NCI-H1092 (cell line): ENCODE data around the gene NUDT13.
"Not testable (repeated sequence)": the region's sequence is repeated elsewhere in the genome, so short reads cannot be mapped to it uniquely, and the experiment has no call there.

ENCODE experiments used
- DNase-seq: peaks from one replicate; lab custom pipeline; 2025; lab: John Stamatoyannopoulos, UW

Gene NUDT13

GRCh38 chr10:73106301-73106700 lies 4.0 kb upstream of the NUDT13 start:
- no peak for DNase-seq

- not testable (repeated sequence) for DNase-seq
Observed at GRCh38 chr10:73109248-73109652, 1.0 kb upstream of the NUDT13 start.

DNA sequence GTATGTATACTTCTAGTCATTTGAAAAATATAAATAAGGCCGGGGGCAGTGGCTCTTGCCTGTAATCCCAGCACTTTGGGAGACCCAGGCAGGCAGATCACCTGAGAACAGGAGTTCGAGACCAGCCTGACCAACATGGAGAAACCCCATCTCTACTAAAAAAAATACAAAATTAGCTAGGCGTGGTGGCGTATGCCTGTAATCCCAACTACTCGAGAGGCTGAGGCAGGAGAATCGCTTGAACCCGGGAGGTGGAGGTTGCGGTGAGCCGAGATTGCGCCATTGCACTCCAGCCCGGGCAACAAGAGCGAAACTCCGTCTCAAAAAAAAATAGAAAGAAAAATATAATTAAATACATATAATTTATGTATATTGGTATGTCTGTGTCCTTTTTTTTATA lies 1.8 kb downstream of the NUDT13 start:
- not testable (repeated sequence) for DNase-seq

DNA sequence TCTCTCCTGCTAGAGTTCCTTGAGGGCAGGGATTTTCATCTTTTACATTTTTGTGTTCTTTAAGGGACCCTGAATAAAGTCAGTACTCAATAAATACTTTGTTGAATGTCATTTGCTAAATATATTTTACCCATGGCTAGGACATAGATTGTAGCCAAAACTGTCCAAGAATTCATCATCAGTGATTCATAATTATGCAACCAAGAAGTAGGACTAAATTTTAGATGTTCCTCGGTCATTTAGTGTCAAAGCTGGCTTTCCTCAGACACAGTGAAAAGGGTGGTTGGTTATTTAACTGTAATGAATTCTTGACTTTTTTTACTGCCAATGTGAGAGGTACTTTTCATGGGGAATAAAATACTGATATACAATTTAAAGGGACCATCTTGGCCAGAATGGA lies 3.3 kb downstream of the NUDT13 start:
- no peak for DNase-seq

- no peak for DNase-seq
Observed at GRCh38 chr10:73116017-73116416, 5.8 kb downstream of the NUDT13 start.

DNA sequence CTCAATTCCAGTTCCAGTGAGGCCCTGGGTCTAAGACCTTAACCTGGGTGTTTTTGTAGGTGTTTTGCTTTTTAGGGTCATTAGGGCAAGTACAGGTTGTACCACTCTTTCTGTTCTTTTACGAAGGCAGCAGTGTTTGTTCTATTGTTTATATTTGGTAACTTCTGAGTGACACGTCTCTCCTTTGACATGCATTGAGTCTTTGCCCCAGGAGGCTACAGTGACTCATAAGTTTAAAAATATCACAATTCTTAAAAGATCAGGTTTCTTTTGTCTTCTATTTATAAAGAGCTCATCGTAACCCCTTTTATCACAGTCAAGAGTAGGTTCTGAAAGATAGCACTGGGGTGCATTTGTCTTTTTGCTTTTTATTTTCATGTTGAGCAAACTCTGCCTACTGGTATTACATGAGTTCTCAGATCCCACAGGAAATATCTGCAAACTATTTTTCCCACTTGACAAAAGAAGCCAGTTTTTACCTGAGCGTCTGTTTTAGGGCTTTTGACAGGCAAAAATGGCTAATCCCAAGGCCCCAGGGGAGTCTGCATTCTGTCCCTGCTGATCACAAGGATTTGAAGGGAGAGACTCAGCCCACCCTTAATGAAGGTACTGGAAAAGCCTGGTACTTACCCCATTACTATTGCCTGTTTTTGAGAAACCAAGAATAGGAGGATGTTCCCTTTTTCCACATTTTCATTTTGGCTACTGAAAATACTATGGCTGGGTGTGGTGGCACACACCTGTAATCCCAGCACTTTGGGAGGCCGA lies 7.9 kb downstream of the NUDT13 start:
- DNase-seq: no peak

DNA sequence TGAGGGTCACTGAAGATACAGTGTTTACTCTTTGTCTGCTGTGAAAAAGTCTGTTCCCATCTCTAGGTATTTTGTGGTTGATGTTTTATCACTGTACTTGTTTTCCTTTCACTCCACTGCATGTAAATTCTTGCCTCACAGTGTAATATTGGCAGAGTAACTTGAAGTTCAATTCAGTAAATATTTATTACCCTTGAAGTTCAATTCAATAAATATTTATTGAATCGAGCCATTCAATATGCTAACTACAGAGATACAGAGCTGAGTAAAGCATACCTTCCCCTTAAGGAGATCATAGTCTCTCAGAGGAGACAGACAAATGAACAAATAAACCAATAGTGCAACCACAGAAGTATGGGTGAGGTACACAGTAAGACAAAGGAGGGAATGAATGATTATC lies 9.2 kb downstream of the NUDT13 start:
- no peak for DNase-seq

- DNase-seq: no peak
Observed at GRCh38 chr10:73119952-73120351, 9.7 kb downstream of the NUDT13 start.

DNA sequence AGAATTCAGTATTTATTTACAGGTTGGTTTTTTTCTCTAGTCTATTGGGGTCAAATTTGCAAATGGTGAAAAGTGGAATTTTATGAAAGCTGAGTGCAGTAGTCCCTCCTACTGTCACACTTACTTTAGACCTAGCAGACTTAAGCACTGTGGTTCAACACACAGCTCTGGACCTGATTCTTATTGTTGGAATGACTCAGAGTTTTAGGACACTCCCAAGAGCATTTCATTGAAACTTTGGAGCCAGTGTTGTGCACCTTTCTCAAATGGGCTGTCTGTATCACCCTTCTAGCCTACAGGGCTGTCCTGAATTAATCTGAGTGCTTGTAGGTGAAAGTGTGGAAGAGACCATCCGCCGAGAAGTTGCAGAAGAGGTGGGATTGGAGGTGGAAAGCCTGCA lies 16.1 kb downstream of the NUDT13 start:
- no peak for DNase-seq

- DNase-seq: no peak
Observed at GRCh38 chr10:73131301-73131700, 21.0 kb downstream of the NUDT13 start.

DNA sequence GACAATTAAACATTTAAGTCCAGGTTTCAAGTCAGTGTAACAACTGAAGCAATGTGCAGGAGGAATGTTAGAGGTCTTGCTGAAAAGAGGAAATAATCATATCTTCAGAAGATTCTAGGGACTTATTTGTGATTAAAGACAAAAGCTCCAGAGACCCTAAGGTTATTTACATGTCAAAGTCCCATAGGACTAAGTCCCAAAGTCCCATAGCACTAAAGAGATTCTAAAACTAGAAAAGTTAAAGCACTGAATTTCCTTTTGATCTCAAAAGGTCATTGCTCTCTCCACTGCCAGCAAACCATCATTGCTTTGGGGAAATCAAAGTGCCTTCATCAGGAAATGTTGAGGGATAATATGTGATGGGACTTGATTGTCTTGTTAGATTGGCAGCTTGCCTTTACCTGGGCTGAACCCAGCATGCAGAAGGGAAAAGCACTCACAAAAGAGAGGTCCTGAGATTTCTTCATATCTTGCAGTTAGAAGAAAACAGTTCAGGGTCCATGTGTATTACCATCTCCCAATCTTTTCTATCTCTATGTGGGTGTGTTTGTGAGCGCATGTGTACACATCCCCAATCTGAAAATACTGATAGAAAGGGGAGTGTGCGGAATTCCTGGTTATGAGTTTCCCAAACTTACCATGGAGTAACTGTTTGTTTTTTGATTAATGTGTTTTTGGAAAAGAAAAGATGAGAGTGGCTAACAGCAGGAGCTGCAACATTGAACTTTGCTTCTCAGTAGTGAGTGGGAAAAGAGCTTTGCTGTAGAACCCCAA lies 21.8 kb downstream of the NUDT13 start:
- DNase-seq: no peak

GRCh38 chr10:73134727-73135126 lies 24.5 kb downstream of the NUDT13 start:
- DNase-seq: no peak

DNA sequence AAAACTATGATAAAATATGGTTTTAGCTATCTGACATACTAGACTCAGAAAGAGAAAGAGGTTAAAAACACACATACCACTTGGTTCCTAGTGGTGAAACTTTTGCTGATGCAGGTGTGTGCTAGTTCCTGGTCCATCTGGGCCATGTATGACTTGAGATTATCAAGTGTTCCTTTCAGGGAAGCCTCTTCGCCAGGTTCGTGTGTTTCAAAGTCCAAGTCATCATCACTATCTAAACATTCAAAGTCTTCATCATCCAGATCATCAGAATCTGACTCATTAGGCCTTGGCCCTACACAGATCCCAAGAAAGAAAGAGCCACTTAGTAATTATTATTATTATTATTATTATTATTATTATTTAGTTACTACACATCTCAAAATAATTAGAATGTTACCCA lies 26.4 kb downstream of the NUDT13 start:
- DNase-seq: no peak

DNA sequence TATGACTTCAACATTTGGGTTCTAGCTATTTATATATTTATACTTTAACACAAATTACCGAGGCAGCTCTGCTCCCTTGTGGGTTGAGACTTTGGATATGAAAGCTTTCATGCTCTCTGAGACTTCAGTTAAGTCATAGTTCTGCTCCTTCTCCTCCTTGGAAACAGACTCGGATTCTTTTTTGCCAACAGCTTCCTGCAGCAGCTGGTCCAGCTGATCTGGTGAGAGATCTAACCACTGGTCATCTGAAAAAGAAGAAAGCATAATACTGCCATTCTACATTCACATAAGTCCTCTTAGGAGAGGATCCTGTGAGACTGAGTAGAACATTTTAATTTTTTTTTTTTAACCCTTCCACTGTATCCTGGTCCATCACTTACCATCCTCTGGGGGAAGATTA lies 29.0 kb downstream of the NUDT13 start:
- no peak for DNase-seq

GRCh38 chr10:73141603-73142002 lies 31.3 kb downstream of the NUDT13 start:
- no peak for DNase-seq

DNA sequence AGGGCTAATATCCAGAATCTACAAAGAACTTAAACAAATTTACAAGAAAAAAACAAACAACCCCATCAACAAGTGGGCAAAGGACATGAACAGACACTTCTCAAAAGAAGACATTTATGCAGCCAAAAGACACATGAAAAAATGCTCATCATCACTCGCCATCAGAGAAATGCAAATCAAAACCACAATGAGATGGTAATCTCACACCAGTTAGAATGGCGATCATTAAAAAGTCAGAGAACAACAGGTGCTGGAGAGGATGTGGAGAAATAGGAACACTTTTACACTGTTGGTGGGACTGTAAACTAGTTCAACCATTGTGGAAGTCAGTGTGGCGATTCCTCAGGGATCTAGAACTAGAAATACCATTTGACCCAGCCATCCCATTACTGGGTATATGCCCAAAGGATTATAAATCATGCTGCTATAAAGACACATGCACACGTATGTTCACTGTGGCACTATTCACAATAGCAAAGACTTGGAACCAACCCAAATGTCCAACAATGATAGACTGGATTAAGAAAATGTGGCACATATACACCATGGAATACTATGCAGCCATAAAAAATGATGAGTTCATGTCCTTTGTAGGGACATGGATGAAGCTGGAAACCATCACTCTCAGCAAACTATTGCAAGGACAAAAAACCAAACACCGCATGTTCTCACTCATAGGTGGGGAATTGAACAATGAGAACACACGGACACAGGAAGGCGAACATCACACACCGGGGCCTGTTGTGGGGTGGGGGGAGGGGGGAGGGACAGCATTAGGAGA lies 40.6 kb downstream of the NUDT13 start:
- not testable (repeated sequence) for DNase-seq

GRCh38 chr10:73152009-73152408 lies 41.8 kb downstream of the NUDT13 start:
- no peak for DNase-seq

DNA sequence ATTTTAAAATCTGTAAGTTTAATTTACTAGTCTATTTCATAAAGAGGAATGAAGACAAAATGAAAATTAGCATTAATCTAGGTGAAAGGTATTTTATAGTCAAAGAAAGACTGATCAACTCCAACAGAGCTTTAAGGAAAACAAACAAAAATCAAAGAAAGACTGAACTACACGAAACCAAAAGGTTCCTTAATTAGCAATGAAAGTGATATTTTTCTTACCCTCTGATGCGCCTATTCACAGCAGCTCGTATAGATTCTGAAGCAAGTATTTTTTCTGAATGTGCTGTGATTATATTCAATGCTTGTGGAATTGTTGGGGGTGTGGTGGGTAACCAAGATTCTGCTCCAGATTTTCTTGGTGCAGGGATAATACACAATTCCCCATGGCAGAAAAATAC lies 45.8 kb downstream of the NUDT13 start:
- no peak for DNase-seq

- no peak for DNase-seq
Observed at GRCh38 chr10:73159038-73159648, 48.9 kb downstream of the NUDT13 start.

DNA sequence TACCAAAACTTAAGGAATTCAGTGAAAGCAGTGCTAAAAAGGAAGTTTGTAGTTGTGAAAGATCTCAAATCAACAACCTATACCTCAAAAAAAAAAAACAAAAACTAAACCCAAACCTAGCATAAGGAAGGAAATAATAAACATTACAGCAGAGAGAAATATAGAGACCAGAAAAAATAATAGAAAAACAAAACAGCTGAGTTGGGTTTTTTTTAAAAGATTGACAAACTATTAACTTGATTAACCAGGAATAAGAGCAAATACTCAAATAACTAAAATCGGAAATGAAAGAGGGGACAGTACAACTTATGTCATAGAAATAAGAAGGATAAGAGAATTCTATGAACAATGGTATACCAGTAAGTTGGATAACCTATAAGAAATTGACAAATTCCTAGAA lies 50.8 kb downstream of the NUDT13 start:
- no peak for DNase-seq

DNA sequence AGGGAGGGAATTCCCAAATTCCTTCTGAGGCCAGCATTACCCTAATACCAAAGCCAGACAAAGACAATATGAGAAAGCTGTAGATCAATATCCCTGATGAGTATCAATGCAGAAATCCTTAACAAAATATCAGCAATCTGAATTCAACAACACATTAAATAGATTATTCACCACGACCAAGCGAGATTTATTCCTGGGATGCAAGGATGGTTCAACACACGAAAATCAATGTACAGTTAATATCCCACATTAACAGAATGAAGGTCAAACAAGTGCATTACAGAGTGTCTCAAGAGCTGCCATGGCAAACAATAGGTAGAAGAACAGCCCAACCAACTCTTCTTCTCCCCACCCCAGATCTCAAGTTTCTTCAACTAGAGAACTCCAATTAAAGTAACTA lies 51.4 kb downstream of the NUDT13 start:
- DNase-seq: no peak

- no peak for DNase-seq
Observed at GRCh38 chr10:73163096-73163495, 52.8 kb downstream of the NUDT13 start.
